SK-N-SH treated with all-trans-retinoic acid at 6 μM for 48 hours (cell line): ENCODE results near the gene TRIM25.

Experiments
- ATAC-seq: fragments of 200-7000 bp; cut with Tn5 transposase; 3 replicates; pipeline ENCODE4 v1.9.1; 2020; ENCODE audit warnings: mild to moderate bottlenecking, moderate library complexity
- ARNTL ChIP-seq: fragments of 450-650 bp; formaldehyde crosslinking; IDR thresholded peaks from 2 replicates; pipeline ENCODE4 v1.5.0; 2020; ENCODE audit warnings: low read depth, mild to moderate bottlenecking, moderate library complexity, borderline replicate concordance
- BACH2 ChIP-seq: fragments of 250-450 bp; sonication (Bioruptor Pico); IDR thresholded peaks from 2 replicates; pipeline ENCODE4 v1.9.0; 2021; ENCODE audit warnings: mild to moderate bottlenecking, borderline replicate concordance
- CREB5 ChIP-seq: fragments of 250-450 bp; sonication (Bioruptor Pico); IDR thresholded peaks from 2 replicates; pipeline ENCODE4 v1.5.1; 2020; ENCODE audit warnings: low read depth, mild to moderate bottlenecking, moderate library complexity
- CSDC2 ChIP-seq: fragments of 250-450 bp; sonication (Bioruptor Pico); IDR thresholded peaks from 2 replicates; pipeline ENCODE4 v1.5.0; 2020; ENCODE audit warnings: mild to moderate bottlenecking, moderate library complexity
- ESRRG ChIP-seq: fragments of 250-450 bp; sonication (Bioruptor Pico); IDR thresholded peaks from 2 replicates; pipeline ENCODE4 v1.6.1; 2021; ENCODE audit warnings: mild to moderate bottlenecking
- GLIS3 ChIP-seq: fragments of 250-450 bp; sonication (Bioruptor Pico); IDR thresholded peaks from 2 replicates; pipeline ENCODE4 v1.5.0; 2020; ENCODE audit warnings: mild to moderate bottlenecking, moderate library complexity
- ISL1 ChIP-seq: fragments of 250-450 bp; sonication (Bioruptor Pico); IDR thresholded peaks from 2 replicates; pipeline ENCODE4 v2.1.2; 2022; ENCODE audit warnings: mild to moderate bottlenecking, moderate library complexity
- OSR1 ChIP-seq: fragments of 250-450 bp; sonication (Bioruptor Pico); IDR thresholded peaks from 2 replicates; pipeline ENCODE4 v1.8.0; 2022; ENCODE audit warnings: moderate library complexity, mild to moderate bottlenecking, inconsistent platforms
- PATZ1 ChIP-seq: fragments of 250-450 bp; sonication (Bioruptor Pico); IDR thresholded peaks from 2 replicates; pipeline ENCODE4 v1.8.0; 2020; ENCODE audit warnings: mild to moderate bottlenecking, moderate library complexity, borderline replicate concordance
- POU6F1 ChIP-seq: fragments of 250-450 bp; sonication (Bioruptor Pico); IDR thresholded peaks from 2 replicates; pipeline ENCODE4 v1.8.0; 2021; ENCODE audit warnings: low read depth, mild to moderate bottlenecking, moderate library complexity, borderline replicate concordance
- PPARA ChIP-seq: fragments of 250-450 bp; sonication (Bioruptor Pico); IDR thresholded peaks from 2 replicates; pipeline ENCODE4 v1.5.0; 2020; ENCODE audit warnings: mild to moderate bottlenecking, borderline replicate concordance
- RARB ChIP-seq: fragments of 250-450 bp; sonication (Bioruptor Pico); IDR thresholded peaks from 2 replicates; pipeline ENCODE4 v1.8.0; 2021; ENCODE audit warnings: mild to moderate bottlenecking, moderate library complexity
- SNAI2 ChIP-seq: fragments of 250-450 bp; sonication (Bioruptor Pico); IDR thresholded peaks from 2 replicates; pipeline ENCODE4 v1.5.0; 2020; ENCODE audit warnings: mild to moderate bottlenecking, moderate library complexity
- TCF4 ChIP-seq: fragments of 250-450 bp; sonication (Bioruptor Pico); IDR thresholded peaks from 2 replicates; pipeline ENCODE4 v1.8.0; 2021; ENCODE audit warnings: mild to moderate bottlenecking, moderate library complexity, borderline replicate concordance
- ZC3H10 ChIP-seq: fragments of 250-450 bp; sonication (Bioruptor Pico); IDR thresholded peaks from 2 replicates; pipeline ENCODE4 v1.5.1; 2021; ENCODE audit warnings: mild to moderate bottlenecking, moderate library complexity
- ZFP3 ChIP-seq: fragments of 250-450 bp; sonication (Bioruptor Pico); IDR thresholded peaks from 2 replicates; pipeline ENCODE4 v1.5.0; 2020; ENCODE audit warnings: mild to moderate bottlenecking, moderate library complexity
- ZFP30 ChIP-seq: fragments of 450-650 bp; formaldehyde crosslinking; IDR thresholded peaks from 2 replicates; pipeline ENCODE4 v1.5.0; 2022; ENCODE audit warnings: mild to moderate bottlenecking, moderate library complexity
- ZNF565 ChIP-seq: fragments of 450-650 bp; formaldehyde crosslinking; conservative IDR thresholded peaks from 2 replicates; pipeline ENCODE4 v1.5.0; 2020; ENCODE audit warnings: low read depth, mild to moderate bottlenecking, moderate library complexity
- ZNF70 ChIP-seq: fragments of 450-650 bp; formaldehyde crosslinking; IDR thresholded peaks from 2 replicates; pipeline ENCODE4 v1.5.0; 2020; ENCODE audit warnings: mild to moderate bottlenecking, moderate library complexity
- ZNF8 ChIP-seq: fragments of 450-650 bp; formaldehyde crosslinking; IDR thresholded peaks from 2 replicates; pipeline ENCODE4 v1.5.0; 2020; ENCODE audit warnings: mild to moderate bottlenecking, moderate library complexity
- TF ChIP-seq, protein P1 (sequence below): fragments of 250-450 bp; sonication (Bioruptor Pico); IDR thresholded peaks from 2 replicates; pipeline ENCODE4 v1.5.0; 2020; ENCODE audit warnings: mild to moderate bottlenecking, moderate library complexity

The TRIM25 gene

GRCh38 chr17:56928586-56928985, 14.7 kb upstream of the TRIM25 start (continued):
- TF ChIP-seq POU6F1 (CRISPR knock-in tag): no peak
- no peak for TF ChIP-seq ARNTL (CRISPR knock-in tag)
- no peak for TF ChIP-seq RARB (CRISPR knock-in tag)
- TF ChIP-seq ZNF8 (CRISPR knock-in tag): no peak
- TF ChIP-seq ZFP30 (CRISPR knock-in tag): no peak
- TF ChIP-seq CREB5 (CRISPR knock-in tag): no peak
- no peak for TF ChIP-seq BACH2

DNA sequence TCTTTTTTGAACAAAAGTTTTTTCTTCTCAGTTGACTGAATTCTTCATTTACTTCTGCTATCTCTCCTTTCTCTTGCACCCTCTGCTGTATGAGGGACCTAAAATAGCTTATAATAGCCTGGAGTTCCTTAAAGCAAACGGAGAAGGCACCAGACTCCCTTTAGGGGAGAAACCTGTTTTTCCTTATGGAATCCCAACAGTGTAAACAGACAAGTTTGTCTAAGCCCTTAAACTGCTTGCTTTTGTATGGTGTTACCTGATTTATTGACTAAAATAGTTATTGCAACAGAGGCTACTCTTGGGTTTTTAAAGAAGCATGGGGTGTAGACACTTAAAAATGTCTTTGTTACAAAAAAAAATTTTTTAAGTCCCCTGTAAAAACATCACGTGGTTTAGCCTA, 12.9 kb upstream of the TRIM25 start:
- TF ChIP-seq POU6F1 (CRISPR knock-in tag) (no peak), ESRRG (CRISPR knock-in tag) (no peak)
- ATAC-seq: no peak

- ATAC-seq: no peak
- TF ChIP-seq TCF4: no peak
- no peak for TF ChIP-seq ZNF70
- TF ChIP-seq RARB (CRISPR knock-in tag): no peak
- no peak for TF ChIP-seq ZC3H10 (CRISPR knock-in tag)
- no peak for TF ChIP-seq ARNTL (CRISPR knock-in tag)
- TF ChIP-seq GLIS3: no peak
- TF ChIP-seq ISL1 (CRISPR knock-in tag): no peak
- no peak for TF ChIP-seq ZNF8 (CRISPR knock-in tag)
- TF ChIP-seq CSDC2 (CRISPR knock-in tag): no peak
- no peak for TF ChIP-seq ZFP3 (CRISPR knock-in tag)
- no peak for TF ChIP-seq OSR1 (CRISPR knock-in tag)
- TF ChIP-seq POU6F1 (CRISPR knock-in tag): no peak
- no peak for TF ChIP-seq ZNF565 (CRISPR knock-in tag)
- no peak for TF ChIP-seq PPARA
- no peak for TF ChIP-seq SNAI2 (CRISPR knock-in tag)
- TF ChIP-seq BACH2: no peak
- TF ChIP-seq PATZ1 (CRISPR knock-in tag): no peak
- TF ChIP-seq, protein P1, sequence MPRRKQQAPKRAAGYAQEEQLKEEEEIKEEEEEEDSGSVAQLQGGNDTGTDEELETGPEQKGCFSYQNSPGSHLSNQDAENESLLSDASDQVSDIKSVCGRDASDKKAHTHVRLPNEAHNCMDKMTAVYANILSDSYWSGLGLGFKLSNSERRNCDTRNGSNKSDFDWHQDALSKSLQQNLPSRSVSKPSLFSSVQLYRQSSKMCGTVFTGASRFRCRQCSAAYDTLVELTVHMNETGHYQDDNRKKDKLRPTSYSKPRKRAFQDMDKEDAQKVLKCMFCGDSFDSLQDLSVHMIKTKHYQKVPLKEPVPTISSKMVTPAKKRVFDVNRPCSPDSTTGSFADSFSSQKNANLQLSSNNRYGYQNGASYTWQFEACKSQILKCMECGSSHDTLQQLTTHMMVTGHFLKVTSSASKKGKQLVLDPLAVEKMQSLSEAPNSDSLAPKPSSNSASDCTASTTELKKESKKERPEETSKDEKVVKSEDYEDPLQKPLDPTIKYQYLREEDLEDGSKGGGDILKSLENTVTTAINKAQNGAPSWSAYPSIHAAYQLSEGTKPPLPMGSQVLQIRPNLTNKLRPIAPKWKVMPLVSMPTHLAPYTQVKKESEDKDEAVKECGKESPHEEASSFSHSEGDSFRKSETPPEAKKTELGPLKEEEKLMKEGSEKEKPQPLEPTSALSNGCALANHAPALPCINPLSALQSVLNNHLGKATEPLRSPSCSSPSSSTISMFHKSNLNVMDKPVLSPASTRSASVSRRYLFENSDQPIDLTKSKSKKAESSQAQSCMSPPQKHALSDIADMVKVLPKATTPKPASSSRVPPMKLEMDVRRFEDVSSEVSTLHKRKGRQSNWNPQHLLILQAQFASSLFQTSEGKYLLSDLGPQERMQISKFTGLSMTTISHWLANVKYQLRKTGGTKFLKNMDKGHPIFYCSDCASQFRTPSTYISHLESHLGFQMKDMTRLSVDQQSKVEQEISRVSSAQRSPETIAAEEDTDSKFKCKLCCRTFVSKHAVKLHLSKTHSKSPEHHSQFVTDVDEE: no peak
These were observed 12.4 kb upstream of the TRIM25 start for GRCh38 chr17:56926270-56926669.
